ENCODE measurements around the gene SLC25A22.

DNA sequence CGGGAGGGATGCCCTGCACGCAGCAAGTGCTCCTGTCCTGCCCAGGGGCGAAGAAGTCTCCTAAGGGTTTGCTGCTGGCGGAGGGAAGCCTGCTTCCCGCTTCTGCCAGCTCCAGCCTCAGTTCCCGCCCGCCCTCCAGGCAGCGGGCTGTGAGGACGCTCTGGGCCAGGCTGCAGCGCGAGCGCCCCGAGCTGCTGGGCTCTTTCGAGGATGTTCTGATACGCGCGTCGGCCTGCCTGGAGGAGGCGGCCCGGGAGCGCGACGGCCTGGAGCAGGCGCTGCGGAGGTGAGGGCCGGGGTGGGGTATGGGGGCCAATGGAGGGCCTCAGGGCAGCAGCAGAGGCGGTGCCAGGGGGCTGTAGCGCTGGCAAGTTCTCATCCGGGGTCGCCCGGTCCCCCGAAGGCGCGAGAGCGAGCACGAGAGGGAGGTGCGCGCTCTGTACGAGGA lies 31.8 kb upstream of the SLC25A22 start:
- TF ChIP-seq, protein P1, sequence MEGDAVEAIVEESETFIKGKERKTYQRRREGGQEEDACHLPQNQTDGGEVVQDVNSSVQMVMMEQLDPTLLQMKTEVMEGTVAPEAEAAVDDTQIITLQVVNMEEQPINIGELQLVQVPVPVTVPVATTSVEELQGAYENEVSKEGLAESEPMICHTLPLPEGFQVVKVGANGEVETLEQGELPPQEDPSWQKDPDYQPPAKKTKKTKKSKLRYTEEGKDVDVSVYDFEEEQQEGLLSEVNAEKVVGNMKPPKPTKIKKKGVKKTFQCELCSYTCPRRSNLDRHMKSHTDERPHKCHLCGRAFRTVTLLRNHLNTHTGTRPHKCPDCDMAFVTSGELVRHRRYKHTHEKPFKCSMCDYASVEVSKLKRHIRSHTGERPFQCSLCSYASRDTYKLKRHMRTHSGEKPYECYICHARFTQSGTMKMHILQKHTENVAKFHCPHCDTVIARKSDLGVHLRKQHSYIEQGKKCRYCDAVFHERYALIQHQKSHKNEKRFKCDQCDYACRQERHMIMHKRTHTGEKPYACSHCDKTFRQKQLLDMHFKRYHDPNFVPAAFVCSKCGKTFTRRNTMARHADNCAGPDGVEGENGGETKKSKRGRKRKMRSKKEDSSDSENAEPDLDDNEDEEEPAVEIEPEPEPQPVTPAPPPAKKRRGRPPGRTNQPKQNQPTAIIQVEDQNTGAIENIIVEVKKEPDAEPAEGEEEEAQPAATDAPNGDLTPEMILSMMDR (IDR thresholded peaks at IDR 0.05): no peak
- TF ChIP-seq POLR2AphosphoS5 (IDR thresholded peaks at IDR 0.05): peak in 1 of 3 donors; percentile 65
